ENCODE results near the gene MXI1. TPM values are rescaled to one million over a fixed set of nuclear protein-coding genes. Genes with fewer than 3 reads are reported as not detected.
A peak's percentile ranks its signal among the peaks of the same experiment; 100 is the strongest.

MXI1 gene
- total RNA-seq, 1 experiment from 2014 or later: 11.0 TPM

DNA sequence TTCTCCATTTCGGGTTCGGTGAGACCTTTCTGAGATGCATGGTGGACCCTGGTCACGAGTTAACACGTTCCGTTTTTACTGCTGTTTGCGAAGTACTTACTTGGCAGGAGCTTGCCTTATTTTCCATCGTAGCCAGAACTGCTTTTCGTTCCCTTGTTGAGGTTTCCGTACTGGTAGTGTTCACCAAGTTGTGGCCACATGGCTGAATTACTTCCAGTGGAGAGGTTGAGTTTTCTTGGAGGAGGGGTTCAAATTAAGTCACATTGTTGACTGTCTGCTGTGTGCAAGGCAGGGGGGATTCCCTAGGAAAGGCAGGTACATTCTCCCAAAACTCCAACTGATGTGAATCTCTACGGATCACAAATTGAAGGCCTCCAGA lies 4.0 kb downstream of the MXI1 start:
- peak overlapping the region; percentile 81 for H3K4me3 Mint-ChIP-seq (ENCODE audit: unreplicated experiment)
- no peak for DNase-seq
- Histone ChIP-seq H3K36me3 (ENCODE audit: control insufficient read depth, insufficient read depth, low read length) (no peaks in the 10 kb centered on the region), H3K4me3 (ENCODE audit: low read depth, low read length) (peak overlapping the region; percentile 39), H3K9me3 (no peaks in the 10 kb centered on the region), H3K4me1 (peaks cover 6% of the 10 kb centered on the region; the same call in 1 of the 2 replicates), H3K27me3 (replicated peaks; ENCODE audit: control insufficient read depth, insufficient read depth, low read length) (no peaks in the 10 kb centered on the region)
- BruUV-seq (replicated peaks): no TSS peak
- TF ChIP-seq, protein P1, sequence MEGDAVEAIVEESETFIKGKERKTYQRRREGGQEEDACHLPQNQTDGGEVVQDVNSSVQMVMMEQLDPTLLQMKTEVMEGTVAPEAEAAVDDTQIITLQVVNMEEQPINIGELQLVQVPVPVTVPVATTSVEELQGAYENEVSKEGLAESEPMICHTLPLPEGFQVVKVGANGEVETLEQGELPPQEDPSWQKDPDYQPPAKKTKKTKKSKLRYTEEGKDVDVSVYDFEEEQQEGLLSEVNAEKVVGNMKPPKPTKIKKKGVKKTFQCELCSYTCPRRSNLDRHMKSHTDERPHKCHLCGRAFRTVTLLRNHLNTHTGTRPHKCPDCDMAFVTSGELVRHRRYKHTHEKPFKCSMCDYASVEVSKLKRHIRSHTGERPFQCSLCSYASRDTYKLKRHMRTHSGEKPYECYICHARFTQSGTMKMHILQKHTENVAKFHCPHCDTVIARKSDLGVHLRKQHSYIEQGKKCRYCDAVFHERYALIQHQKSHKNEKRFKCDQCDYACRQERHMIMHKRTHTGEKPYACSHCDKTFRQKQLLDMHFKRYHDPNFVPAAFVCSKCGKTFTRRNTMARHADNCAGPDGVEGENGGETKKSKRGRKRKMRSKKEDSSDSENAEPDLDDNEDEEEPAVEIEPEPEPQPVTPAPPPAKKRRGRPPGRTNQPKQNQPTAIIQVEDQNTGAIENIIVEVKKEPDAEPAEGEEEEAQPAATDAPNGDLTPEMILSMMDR (IDR thresholded peaks at IDR 0.05; ENCODE audit: insufficient read depth in 1 of 2, low read depth in 1 of 2, low read length in 1 of 2, severe bottlenecking in 1 of 2, unreplicated experiment in 1 of 2): no peak
- intact Hi-C loops (cut with micrococcal nuclease; ENCODE audit: unreplicated experiment): loop anchor here (1.0 kb wide), 1 partner anchor 14 kb away; no protein-coding TSS in a partner anchor
- ChIA-PET CTCF (interaction anchor here (0.7 to 1.7 kb wide), 7 partner anchors 10 to 94 kb away, joined by 3 to 12 read pairs (median 5); partner anchors contain the start of gene SMNDC1), POLR2A (interaction anchor here (0.6 kb wide), 1 partner anchor 30 kb away, joined by 3 read pairs; no protein-coding TSS in a partner anchor)
- H3K4me1 Mint-ChIP-seq (ENCODE audit: low read depth, unreplicated experiment): peaks cover 26% of the 10 kb centered on the region
- no peaks in the 10 kb centered on the region for H3K9me3 Mint-ChIP-seq (ENCODE audit: unreplicated experiment)
- peak overlapping the region; percentile 74 for H3K27ac Mint-ChIP-seq (ENCODE audit: unreplicated experiment)
- no peaks in the 10 kb centered on the region for H3K27me3 Mint-ChIP-seq (ENCODE audit: insufficient read depth, unreplicated experiment)
- H3K36me3 Mint-ChIP-seq (ENCODE audit: insufficient read depth, unreplicated experiment): peaks cover 17% of the 10 kb centered on the region

DNA sequence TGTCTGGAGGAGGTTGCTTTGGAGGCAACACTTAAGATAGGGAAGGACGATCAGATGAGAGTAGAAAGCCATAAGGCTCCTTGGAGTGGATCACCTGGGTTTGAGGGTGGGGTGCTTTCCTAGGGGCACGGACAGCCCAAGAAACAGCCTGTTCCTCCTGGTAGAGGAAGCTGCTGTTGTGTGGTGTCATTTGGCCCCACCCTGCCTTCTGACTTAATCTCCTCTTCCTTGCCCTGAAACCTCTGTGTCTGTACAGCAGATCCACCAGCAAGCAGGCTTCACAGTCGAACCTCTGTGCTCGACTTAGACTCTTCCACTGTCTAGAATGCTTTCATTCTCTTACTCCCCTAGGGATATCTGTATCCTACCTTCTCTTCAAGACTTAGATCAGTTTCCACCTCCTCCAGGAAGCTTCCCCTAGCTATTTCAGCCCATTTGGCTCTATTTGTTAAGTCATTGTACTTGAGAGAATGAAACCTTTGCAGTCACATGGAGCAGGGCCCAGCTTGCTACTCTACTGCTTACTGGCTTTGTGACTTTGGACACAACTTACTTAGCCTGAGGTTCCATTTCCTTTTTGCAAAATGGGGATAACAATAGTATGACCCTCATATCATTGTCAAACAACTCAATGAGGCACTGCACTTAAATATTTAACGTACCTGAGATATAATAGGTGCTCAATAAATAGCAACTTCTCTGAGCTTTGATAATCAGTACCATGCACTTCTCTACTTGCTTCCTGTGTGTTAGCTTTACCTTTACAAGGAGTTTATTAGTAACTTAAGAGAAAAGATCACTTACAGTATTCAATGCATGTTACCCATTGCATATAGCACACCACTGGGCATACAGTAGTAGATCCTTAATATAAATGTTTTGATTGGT lies 5.0 kb downstream of the MXI1 start:
- no peaks in the 10 kb centered on the region for H3K27me3 ChIP-seq (replicated peaks; ENCODE audit: control insufficient read depth, insufficient read depth, low read length)
- BruUV-seq (replicated peaks): no TSS peak
- H3K4me3 Mint-ChIP-seq (ENCODE audit: unreplicated experiment): no peak overlapping the region
- H3K9me3 ChIP-seq: no peaks in the 10 kb centered on the region
- CTCF ChIA-PET: interaction anchor here (0.6 to 1.0 kb wide), 2 partner anchors 8 to 107 kb away, joined by 3 to 7 read pairs; no protein-coding TSS in a partner anchor
- no peak for DNase-seq
- H3K4me3 ChIP-seq (ENCODE audit: low read depth, low read length): no peak overlapping the region
- H3K4me1 ChIP-seq: no peaks in the 10 kb centered on the region; the same call in 1 of the 2 replicates
- peaks cover 24% of the 10 kb centered on the region for H3K4me1 Mint-ChIP-seq (ENCODE audit: low read depth, unreplicated experiment)
- H3K27ac Mint-ChIP-seq (ENCODE audit: unreplicated experiment): no peak overlapping the region
- peaks cover 17% of the 10 kb centered on the region for H3K36me3 Mint-ChIP-seq (ENCODE audit: insufficient read depth, unreplicated experiment)
- H3K36me3 ChIP-seq (ENCODE audit: control insufficient read depth, insufficient read depth, low read length): no peaks in the 10 kb centered on the region
- H3K27me3 Mint-ChIP-seq (ENCODE audit: insufficient read depth, unreplicated experiment): no peaks in the 10 kb centered on the region
- TF ChIP-seq, protein P1 (IDR thresholded peaks at IDR 0.05; ENCODE audit: insufficient read depth in 1 of 2, low read depth in 1 of 2, low read length in 1 of 2, severe bottlenecking in 1 of 2, unreplicated experiment in 1 of 2): no peak
- intact Hi-C loops (cut with micrococcal nuclease; ENCODE audit: unreplicated experiment): no loop called here
- POLR2A ChIA-PET: no interaction called here
- H3K9me3 Mint-ChIP-seq (ENCODE audit: unreplicated experiment): no peaks in the 10 kb centered on the region

DNA sequence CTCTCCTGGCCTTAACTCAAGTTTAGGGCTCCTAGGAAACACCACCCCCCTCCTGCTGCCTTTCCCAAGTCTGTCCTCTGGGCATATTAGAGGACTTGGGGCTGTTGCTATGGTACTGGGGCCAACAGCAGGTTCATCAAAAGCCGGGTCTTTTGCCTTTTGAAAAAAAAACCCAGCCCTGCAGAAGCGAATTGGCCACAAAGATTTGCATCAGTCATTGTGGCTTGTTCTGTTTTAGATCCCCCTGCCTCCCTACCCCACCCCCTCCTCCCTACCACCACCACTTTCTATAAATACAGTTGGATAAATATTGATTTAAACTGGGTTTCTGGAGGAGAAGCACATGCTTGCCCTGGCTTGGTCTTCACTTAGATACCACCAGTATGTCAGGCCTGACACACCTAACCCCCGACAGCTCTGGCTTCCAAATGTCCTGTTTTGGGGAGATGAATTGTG lies 7.0 kb downstream of the MXI1 start:
- Mint-ChIP-seq H3K9me3 (ENCODE audit: unreplicated experiment) (no peaks in the 10 kb centered on the region), H3K36me3 (ENCODE audit: insufficient read depth, unreplicated experiment) (peaks cover 10% of the 10 kb centered on the region), H3K4me1 (ENCODE audit: low read depth, unreplicated experiment) (peaks cover 24% of the 10 kb centered on the region), H3K4me3 (ENCODE audit: unreplicated experiment) (no peak overlapping the region), H3K27me3 (ENCODE audit: insufficient read depth, unreplicated experiment) (no peaks in the 10 kb centered on the region), H3K27ac (ENCODE audit: unreplicated experiment) (no peak overlapping the region)
- no peaks in the 10 kb centered on the region for H3K9me3 ChIP-seq
- H3K4me3 ChIP-seq (ENCODE audit: low read depth, low read length): no peak overlapping the region
- CTCF ChIA-PET: no interaction called here
- H3K36me3 ChIP-seq (ENCODE audit: control insufficient read depth, insufficient read depth, low read length): no peaks in the 10 kb centered on the region
- intact Hi-C loops (cut with micrococcal nuclease; ENCODE audit: unreplicated experiment): no loop called here
- TF ChIP-seq, protein P1 (IDR thresholded peaks at IDR 0.05; ENCODE audit: insufficient read depth in 1 of 2, low read depth in 1 of 2, low read length in 1 of 2, severe bottlenecking in 1 of 2, unreplicated experiment in 1 of 2): no peak
- no peaks in the 10 kb centered on the region for H3K27me3 ChIP-seq (replicated peaks; ENCODE audit: control insufficient read depth, insufficient read depth, low read length)
- POLR2A ChIA-PET: no interaction called here
- H3K4me1 ChIP-seq: no peaks in the 10 kb centered on the region; the same call in 1 of the 2 replicates
- BruUV-seq (replicated peaks): no TSS peak
- no peak for DNase-seq

Measured in Caco-2 (cell line).